Raji (cell line): ENCODE results near the gene CASKIN2.

Experiments used
- POLR2A ChIP-seq: IDR thresholded peaks from 2 replicates; pipeline ENCODE4 v1.6.1; 2011; ENCODE audit warnings: low read depth, low read length, control low read depth; ENCODE audit not compliant: insufficient read depth

Gene CASKIN2

GRCh38 chr17:75480281-75480680 is 35.1 kb downstream of the CASKIN2 start:
- no peak for TF ChIP-seq POLR2A

GRCh38 chr17:75478508-75478907 is 36.8 kb downstream of the CASKIN2 start:
- no peak for TF ChIP-seq POLR2A

GRCh38 chr17:75476752-75477489 is 38.4 kb downstream of the CASKIN2 start:
- no peak for TF ChIP-seq POLR2A

- no peak for TF ChIP-seq POLR2A
Measured at GRCh38 chr17:75476271-75476671, 39.1 kb downstream of the CASKIN2 start.

- TF ChIP-seq POLR2A = no peak
Measured at GRCh38 chr17:75475851-75476250, 39.5 kb downstream of the CASKIN2 start.

- TF ChIP-seq POLR2A = no peak
Measured at GRCh38 chr17:75475144-75475835, 40.0 kb downstream of the CASKIN2 start.

- no peak for TF ChIP-seq POLR2A
Measured at GRCh38 chr17:75474736-75475135, 40.6 kb downstream of the CASKIN2 start.

GRCh38 chr17:75473246-75473645 is 42.1 kb downstream of the CASKIN2 start:
- no peak for TF ChIP-seq POLR2A

- no peak for TF ChIP-seq POLR2A
Measured at GRCh38 chr17:75472119-75472518, 43.2 kb downstream of the CASKIN2 start.

GRCh38 chr17:75471207-75471606 is 44.1 kb downstream of the CASKIN2 start:
- no peak for TF ChIP-seq POLR2A

- TF ChIP-seq POLR2A = no peak
Measured at GRCh38 chr17:75468779-75469373, 46.5 kb downstream of the CASKIN2 start.

- TF ChIP-seq POLR2A = no peak
Measured at GRCh38 chr17:75468291-75468754, 47.0 kb downstream of the CASKIN2 start.

GRCh38 chr17:75465039-75465438 is 50.3 kb downstream of the CASKIN2 start:
- no peak for TF ChIP-seq POLR2A

GRCh38 chr17:75463603-75464002 is 51.7 kb downstream of the CASKIN2 start:
- TF ChIP-seq POLR2A = no peak

GRCh38 chr17:75460295-75460694 is 55.0 kb downstream of the CASKIN2 start:
- TF ChIP-seq POLR2A = no peak
